Stimulated activated CD8-positive, alpha-beta memory T cell treated with anti-CD3 and anti-CD28 coated beads, Interleukin-4, amount 100 ng/mL, for 4 hours (primary cell): ENCODE results near the gene AMACR.

Experiments
- DNase-seq, 2 donors: peaks; one replicate each; pipeline ENCODE4 v3.0.0-alpha.2; 2020; ENCODE audit warnings: low read depth in 2 of 2, low spot score in 1 of 2

Gene AMACR

DNA sequence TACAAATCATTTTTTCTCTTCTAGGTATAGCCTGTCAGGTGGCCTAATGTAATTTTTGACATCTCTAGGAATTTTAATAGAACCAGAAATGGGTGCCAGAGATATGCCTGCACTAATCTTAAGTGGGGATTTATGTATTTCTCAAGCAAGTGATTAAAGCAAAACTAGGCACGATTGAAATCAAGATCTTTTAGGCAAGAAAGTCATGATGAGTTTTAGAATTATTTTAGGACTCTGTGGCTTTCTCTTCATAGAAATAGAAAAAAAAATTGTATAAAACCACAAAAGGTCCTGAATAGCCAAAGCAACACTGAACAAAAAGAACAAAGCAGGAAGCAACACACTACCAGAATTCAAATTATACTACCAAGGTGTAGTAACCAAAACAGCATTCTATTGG, 952 bp upstream of the AMACR start:
- no peak for DNase-seq

GRCh38 chr5:34007201-34007620, 639 bp downstream of the AMACR start:
- DNase-seq, result no peak

- DNase-seq, result no peak
Measured at GRCh38 chr5:34005681-34006080, 2.2 kb downstream of the AMACR start.

DNA sequence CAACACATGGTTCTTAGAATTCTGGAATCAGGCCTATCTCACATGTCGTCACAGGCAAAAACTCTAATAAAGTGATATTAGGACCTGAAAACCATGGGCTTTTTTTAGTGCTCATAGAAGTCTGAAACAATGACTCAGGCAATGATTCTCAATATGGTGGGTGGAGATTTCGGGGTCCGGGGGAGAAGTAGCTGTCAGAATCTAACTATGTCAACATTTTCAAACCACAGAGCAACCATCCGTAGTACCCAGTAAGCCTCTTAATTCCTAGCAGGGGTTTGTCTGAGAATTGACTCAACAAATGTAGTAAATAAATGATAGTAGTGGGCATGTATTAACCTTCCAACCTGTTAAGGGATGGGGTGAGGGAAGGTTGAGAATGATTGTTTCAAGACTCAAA, 2.6 kb downstream of the AMACR start:
- no peak for DNase-seq

GRCh38 chr5:34003941-34004340, 3.9 kb downstream of the AMACR start:
- no peak for DNase-seq

DNA sequence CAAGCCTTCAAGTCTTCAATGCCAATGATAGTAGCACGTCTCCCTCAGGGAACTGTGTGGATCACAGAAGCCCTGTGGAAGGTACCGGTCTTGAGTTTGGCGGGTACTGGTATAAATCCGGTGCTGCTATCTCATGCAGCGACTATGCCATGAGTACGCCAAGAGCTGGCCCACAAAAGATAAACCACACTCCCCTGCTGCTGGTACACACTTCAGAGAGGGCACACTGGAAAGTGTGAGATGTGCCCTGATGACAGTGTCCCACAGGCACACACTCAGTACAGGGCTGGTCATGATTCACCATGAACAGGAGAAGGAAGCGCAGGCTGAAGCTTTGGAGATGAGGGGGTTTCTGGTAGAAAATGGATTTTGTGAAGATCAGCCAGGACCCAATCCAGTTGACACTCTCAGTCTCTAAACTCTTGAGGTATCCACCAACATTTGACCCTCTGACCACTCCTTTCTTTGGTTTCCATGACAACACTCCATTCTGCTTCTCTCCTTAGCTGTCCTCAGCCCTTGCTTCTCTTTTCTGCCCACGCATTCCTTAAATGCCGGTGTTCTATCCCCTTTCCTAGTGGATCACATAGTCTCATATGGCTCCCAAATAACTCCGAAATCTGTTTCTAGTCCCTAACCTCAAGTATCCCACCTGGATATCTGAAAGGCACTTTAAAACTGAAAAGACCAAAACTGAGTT, 5.1 kb downstream of the AMACR start:
- no peak for DNase-seq

- DNase-seq, result no peak
Measured at GRCh38 chr5:34001241-34001841, 6.5 kb downstream of the AMACR start.

- DNase-seq, result no peak
Measured at GRCh38 chr5:33999978-34000377, 7.9 kb downstream of the AMACR start.

DNA sequence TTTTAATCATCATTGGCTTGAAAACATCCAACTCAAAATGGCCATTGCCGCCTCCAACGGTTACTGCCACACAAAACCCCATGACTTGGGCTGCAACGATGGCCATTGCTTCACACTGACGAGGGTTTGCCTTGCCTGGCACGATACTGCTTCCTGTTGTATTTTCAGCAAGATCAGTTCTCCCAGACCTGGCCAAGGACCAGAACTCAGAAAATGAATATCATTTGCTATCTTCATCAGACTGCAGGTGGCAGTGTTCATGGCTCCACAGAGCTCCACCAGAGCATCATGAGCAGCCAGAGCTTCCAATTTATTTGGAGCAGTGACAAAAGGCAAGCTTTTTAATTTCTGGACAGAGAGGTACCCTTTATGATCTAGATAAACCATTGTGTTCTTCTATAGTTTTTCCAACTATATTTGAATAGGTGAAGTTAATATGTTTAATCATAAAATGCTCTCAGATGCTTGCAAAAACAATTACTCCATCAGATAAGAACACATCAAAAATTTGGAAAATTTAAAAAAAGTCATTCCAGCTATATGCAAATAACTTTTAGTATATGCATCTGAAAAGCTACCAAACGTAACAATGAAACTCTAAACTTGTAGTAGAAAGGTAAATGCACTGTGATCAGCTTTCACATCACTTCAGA, 10.4 kb downstream of the AMACR start:
- no peak for DNase-seq

- no peak for DNase-seq
Measured at GRCh38 chr5:33995865-33996264, 12.0 kb downstream of the AMACR start.

GRCh38 chr5:33994845-33995244, 13.0 kb downstream of the AMACR start:
- DNase-seq, result no peak

GRCh38 chr5:33992864-33993263, 15.0 kb downstream of the AMACR start:
- DNase-seq, result no peak

GRCh38 chr5:33985447-33985846, 22.4 kb downstream of the AMACR start:
- no peak for DNase-seq

- no peak for DNase-seq
Measured at GRCh38 chr5:33984671-33985124, 23.2 kb downstream of the AMACR start, which contains the start of gene SLC45A2. TSS of gene SLC45A2 (minus strand) at chr5:33984693. CDS start at chr5:33984583, 110 bp downstream.

- DNase-seq, result no peak
Measured at GRCh38 chr5:33984178-33984577, 23.7 kb downstream of the AMACR start.

- DNase-seq, result no peak
Measured at GRCh38 chr5:33981408-33982162, 26.3 kb downstream of the AMACR start.

DNA sequence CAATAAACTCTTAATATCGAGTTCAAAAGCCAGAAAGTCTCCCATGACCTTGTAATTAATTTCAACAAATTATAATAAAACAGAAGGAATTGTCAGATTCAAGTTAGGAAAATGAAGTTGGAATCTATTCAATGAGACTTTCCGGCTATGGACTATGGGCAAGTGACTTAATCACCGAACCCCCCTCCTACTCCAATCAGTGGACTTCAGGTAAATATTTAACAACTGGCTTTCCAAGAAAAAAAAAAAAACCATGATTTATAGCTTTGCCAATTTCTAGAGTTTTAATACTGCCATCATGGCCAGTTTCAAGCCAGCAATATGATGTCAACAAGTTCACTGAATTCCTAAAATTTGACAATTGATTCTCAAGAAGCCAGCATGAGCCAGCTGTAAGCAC, 27.8 kb downstream of the AMACR start:
- DNase-seq, result no peak

- no peak for DNase-seq
Measured at GRCh38 chr5:33978306-33978705, 29.5 kb downstream of the AMACR start.

DNA sequence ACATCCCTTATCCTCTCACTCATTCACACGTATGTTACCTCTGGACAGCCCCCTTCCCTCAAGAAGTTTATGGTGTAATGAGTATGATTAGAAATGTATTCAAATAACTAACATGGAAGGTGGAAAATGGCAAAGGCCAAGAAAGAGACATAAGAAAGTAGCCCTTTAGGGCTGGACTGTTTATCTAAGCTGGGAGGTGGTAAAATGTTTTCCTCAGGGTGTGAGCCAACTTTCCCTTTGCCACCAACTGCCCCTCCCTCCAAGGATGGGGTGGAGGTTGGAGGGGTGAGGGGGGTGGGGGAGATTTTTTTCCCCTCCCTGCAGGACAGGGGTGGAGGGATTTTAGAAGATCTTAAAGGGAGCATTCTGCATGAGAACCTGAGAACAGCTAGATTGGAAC, 31.5 kb downstream of the AMACR start:
- no peak for DNase-seq

DNA sequence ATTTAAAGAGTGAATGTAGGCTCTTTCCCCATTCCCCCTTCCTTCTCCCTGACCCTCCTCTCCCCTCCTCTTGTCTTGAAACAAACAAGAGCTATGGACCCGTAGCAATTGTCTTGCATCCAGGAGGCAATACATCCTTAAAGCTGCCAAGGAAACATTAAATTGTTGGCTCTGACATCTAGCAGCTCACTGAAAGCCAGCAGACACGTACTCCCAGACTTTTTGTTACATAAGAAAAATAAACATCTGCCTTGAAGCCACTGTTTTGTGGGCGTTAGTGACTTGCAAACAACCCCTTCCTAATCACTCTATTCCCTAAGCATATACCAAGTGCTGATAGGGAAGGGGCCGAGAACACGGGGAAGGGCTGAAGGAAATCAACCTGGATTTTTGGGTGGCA, 32.0 kb downstream of the AMACR start:
- no peak for DNase-seq

GRCh38 chr5:33973271-33973670, 34.6 kb downstream of the AMACR start:
- DNase-seq, result no peak
